Right lobe of liver (tissue), 4 donors: ENCODE data around the gene PDZD2.

Experiments
- CTCF ChIP-seq, 4 donors: fragments of 200-600 bp in 3 of 4; fragments of 450-650 bp in 1 of 4; IDR thresholded peaks; one replicate each; pipeline versions ENCODE4 v1.5.1 to v1.8.0; 2016 to 2022; ENCODE audit warnings: antibody characterized with exemption in 4 of 4, mild to moderate bottlenecking in 2 of 4
- POLR2A ChIP-seq: fragments of 450-650 bp; IDR thresholded peaks from one replicate; pipeline ENCODE4 v1.6.1; 2017; ENCODE audit warnings: antibody characterized with exemption, mild to moderate bottlenecking
- donor health status: DM: no; HTN: no; CAD: no.
- donor health status: DM: no; HTN: no; CAD: no.
- donor health status: DM: no; HTN: yes; CAD: no.

DNA sequence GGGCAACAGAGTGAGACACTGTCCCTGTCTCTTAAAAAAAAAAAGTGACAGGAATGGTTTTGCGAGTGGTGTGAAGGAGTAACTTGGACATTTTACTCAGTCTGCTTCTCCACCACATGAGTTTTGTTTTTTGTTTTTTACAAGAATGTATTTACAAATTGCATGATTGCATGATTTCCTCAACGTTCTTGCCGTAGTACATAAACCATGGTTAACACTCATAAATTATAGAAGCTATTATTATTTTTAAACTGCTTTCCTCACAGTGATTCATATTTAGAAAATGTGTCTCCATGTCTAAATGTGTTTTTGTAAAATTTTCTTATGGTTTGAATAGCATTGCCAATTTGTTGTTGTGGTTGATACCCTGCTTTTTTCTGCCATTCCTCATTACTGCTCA is 315.2 kb downstream of the PDZD2 start:
- no peak for TF ChIP-seq CTCF (IDR thresholded peaks at IDR 0.05)
- no peak for TF ChIP-seq POLR2A
